GM19463 (cell line): ENCODE data around the gene CSF2.
"Not testable (repeated sequence)": the region's sequence is repeated elsewhere in the genome, so short reads cannot be mapped to it uniquely, and the experiment has no call there.

ENCODE experiments used
- ATAC-seq: cut with Tn5 transposase; IDR thresholded peaks from one replicate; pipeline ENCODE4 v1.9.1; 2021; ENCODE audit warnings: mild to moderate bottlenecking, moderate library complexity; ENCODE audit not compliant: unreplicated experiment

The CSF2 gene

DNA sequence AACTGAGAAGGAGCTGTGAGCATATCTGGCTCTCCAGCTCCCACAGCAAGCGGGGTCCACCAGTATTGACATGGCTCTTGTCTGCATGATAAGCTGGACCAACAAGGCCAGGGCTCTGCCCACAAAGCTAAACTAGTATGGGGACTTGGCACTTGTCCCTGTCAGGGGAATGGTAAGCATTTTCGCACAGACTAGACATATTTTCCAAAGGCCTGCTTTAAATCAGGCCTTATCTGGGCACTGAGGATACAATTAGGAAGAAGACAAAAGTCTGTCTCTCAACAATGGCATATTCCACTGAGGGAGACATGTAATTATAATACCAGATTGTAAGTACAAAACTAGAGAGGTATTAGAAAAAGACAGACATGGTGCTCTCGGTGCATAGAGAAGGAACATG lies 32.1 kb downstream of the CSF2 start:
- ATAC-seq: no peak

DNA sequence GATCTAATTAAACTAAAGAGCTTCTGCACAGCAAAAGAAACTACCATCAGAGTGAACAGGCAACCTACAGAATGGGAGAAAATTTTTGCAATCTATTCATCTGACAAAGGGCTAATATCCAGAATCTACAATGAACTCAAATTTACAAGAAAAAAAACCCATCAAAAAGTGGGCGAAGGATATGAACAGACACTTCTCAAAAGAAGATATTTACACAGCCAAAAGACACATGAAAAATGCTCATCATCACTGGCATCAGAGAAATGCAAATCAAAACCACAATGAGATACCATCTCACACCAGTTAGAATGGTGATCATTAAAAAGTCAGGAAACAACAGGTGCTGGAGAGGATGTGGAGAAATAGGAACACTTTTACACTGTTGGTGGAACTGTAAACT lies 34.9 kb downstream of the CSF2 start:
- not testable (repeated sequence) for ATAC-seq

DNA sequence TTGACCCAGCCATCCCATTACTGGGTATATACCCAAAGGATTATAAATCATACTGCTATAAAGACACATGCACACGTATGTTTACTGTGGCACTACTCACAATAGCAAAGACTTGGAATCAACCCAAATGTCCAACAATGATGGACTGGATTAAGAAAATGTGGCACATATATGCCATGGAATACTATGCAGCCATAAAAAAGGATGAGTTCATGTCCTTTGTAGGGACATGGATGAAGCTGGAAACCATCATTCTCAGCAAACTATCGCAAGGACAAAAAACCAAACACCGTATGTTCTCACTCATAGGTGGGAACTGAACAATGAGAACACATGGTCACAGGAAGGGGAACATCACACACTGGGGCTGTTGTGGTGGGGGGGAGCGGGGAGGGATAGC lies 35.4 kb downstream of the CSF2 start:
- ATAC-seq: not testable (repeated sequence)

DNA sequence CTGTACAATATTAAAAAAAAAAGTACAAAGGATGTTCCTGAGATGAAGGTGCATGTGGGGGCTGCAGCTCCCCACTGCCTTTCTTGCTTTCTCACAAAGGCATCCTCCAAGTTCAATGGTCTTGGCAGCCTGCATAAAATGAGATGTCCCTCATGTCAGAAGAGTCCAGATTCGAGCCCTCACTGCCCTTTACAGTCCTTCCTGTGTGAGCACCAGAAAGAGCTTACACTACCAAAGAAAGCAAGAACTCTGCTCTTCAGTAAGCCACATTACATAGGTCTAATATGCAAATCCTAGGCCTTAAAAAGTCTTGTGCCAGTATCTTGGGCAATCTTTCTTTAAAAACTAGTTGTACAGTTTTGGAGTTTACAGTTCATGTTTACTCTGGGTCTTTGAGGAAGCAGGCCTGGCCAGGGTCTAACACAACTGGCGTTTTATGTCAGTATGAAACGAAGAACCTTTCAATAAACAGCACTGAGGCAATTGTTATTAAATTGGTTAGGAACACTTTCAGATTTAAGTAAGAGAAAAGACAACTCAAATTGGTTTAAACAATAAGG lies 36.0 kb downstream of the CSF2 start:
- no peak for ATAC-seq

DNA sequence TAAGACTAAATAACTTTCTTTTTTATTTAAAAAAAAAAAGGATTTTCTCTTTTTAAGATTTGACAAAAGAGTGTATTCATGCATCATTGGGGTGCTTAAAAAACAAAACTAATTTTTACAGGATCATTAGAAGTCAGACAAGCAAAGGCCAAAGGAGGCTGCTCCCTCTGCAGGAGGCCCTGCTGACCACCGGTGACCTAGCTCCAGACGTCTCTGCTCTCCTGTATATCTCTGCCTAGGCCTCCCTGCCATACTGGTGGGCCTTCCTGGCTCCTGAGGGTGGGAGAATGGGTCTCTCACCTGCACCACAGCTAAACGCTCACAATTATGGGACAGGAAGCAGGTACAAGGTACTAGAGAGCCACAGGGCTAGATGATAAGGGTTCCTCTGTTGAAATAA lies 36.6 kb downstream of the CSF2 start:
- ATAC-seq: no peak

DNA sequence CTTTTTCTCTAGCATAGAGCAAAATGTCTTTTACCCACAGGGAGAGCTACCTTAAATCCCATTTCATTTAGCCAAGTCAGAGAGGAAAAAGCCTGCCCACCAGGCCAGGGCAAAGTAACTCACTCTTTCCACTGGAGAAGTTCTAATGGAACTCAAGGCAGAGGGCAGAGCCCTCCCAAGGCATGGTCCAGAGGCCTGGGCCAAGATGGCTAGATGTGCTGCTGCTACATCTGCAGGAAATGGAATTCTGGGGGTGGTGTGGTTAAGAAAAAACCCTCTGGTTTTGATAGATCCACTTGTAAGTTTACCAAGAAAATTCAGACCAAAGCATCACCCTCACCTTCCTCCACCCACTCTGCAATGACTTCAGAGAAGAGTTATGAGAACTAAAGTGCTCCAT lies 37.3 kb downstream of the CSF2 start:
- ATAC-seq: no peak

DNA sequence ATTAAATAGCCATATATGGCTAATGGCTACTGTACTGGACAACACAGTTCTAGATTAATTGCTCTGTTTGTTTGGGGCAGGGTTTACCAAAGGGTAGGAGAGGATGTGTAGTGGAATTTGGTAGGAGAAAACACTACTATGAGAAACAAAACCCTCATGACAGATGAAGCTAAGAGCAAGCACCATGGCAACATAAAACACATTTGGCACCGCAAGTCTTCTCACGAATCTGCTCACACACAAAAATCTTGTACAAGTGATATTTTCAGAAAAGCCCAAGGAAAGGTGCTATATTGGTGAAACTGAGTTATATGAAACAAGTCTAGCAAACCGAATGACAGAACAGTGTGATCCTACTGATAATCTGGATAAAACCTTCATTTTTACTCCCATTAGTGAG lies 38.5 kb downstream of the CSF2 start:
- no peak for ATAC-seq

DNA sequence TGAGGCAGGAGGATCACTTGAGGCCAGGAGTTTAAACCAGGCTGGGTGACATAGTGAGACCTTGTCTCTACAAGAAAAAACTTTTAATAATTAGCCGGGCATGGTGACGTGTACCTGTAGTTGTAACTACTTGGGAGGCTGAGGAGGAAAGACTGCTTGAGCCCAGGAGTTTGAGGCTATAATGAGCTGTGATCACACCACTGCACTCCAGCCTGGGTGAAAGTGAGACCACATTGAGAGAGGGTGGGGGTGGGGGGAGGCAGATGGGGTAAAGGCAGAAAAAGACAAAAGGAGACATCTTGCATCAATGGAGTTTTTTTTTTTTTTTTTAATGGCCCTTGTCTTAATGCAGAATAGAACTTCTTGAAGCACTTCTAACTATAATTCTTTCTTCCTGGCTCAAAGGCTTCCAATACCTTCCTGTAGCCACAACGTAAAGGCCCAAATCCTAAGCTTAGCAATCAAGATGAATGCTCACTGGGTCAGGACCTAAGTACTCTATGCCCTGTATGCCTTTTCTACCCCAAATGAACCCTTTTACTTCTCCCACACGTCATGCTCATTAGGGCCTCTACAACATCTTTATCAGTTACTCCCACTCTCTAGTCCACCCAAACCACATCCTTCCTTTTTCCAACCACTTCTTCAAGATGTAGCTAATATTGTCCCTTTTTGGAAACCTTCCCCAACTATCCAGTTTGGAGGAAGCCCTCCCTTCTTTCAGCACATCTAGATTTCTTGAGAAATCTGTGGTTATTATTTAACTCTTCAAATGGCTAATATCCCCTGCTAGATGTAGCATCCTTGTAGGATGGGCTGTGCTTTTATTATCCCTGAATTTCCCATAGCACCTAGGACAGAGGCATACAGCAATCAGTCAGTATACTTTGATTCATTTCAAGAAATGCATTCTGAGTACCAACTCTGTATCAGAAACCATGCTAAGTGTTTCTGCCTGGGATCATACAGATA lies 40.8 kb downstream of the CSF2 start:
- no peak for ATAC-seq

DNA sequence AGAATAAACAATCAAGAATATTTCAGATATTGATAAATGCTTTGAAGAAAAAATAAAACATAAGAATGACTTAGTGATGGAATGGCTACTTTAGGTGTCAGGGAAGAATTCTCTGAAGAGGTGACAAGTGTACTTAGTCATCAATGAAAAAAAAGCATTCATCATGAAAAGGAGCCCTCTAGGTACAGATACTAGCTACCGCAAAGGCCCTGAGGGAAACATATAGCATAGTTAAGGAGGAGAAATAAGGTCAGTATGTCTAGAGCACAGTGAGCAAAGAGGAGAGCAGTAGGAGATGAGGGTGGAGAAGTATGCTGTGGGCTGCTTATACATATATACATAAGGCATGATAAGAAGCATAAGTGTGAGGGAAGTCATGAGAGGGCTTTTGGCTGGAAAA lies 41.8 kb downstream of the CSF2 start:
- ATAC-seq: no peak

DNA sequence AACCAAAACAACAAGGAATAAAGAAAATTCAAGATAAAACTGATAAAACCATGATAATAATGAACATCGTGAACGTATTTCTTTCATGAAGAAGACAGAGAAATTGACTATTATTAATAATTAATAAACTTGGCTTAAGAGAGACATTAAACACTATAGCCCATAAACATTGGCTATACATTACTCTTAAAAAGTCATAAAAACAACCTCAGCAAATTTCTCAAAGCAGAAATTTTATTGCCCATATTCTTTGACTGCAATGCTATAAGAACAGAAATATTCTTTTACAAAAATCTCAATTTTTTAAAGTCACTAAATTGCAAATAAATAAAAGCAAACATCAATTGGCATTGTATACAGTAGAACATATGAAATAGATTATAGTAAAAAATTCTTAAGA lies 42.5 kb downstream of the CSF2 start:
- no peak for ATAC-seq

DNA sequence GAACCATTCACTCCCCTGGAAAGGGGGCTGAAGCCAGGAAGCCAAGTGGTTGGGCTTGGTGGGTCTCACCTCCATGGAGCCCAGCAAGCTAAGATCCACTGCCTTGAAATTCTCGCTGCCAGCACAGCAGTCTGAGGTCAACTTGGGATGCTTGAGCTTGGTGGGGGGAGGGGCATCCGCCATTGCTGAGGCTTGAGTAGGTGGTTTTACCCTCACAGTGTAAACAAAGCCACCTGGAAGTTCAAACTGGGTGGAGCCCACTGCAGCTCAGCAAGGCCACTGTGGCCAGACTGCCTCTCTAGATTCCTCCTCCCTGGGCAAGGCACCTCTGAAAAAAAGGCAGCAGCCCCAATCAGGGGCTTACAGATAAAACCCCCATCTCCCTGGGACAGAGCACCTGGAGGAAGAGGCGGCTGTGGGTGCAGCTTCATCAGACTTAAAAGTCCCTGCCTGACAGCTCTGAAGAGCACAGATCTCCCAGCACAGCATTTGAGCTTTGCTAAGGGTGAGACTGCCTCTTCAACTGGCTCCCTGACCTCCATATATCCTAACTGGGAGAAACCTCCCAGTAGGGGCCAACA lies 43.4 kb downstream of the CSF2 start:
- not testable (repeated sequence) for ATAC-seq

DNA sequence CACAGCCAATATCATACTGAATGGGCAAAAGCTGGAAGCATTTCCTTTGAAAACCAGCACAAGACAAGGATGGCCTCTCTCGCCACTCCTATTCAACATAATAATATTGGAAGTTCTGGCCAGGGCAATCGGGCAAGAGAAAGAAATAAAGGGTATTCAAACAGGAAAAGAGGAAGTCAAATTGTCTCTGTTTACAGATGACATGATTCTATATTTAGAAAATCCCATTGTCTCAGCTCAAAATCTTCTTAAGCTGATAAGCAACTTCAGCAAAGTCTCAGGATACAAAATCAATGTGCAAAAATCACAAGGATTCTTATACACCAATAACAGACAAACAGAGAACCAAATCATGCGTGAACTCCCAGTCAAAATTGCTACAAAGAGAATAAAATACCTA lies 47.1 kb downstream of the CSF2 start:
- not testable (repeated sequence) for ATAC-seq

DNA sequence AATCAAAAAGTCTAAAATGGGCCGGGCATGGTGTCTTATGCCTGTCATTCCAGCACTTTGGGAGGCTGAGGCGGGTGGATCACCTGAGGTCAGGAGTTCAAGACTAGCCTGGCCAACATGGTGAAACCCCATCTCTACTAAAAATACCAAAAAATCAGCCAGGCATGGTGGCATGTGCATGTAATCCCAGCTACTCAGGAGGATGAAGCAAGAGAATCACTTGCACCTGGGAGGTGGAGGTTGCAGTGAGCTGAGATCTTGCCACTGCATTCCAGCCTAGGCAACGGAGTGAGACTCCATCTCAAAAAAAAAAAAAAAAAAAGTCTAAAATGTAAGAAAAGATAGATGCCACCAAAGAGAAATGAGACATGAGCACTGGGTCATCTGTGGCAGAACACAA lies 49.4 kb downstream of the CSF2 start:
- ATAC-seq: not testable (repeated sequence)

DNA sequence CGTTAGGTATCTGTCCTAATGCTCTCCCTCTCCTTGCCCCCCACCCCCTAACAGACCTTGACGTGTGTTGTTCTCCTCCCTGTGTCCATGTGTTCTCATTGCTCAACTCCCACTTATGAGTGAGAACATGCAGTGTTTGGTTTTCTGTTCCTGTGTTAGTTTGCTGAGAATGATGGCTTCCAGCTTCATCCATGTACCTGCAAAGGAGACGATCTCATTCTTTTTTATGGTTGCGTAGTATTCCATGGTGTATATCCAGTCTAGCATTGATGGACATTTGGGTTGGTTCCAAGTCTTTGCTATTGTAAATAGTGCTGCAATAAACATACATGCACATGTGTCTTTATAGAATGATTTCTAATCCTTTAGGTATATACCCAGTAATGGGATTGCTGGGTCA lies 50.0 kb downstream of the CSF2 start:
- ATAC-seq: not testable (repeated sequence)
